SK-N-MC (cell line): Measurements from ENCODE around the gene GNG2.

ENCODE experiments used
- EZH2 ChIP-seq: fragments of 200-600 bp; sonication (generic); IDR thresholded peaks from one replicate; pipeline ENCODE4 v1.6.1; 2017; ENCODE audit warnings: antibody characterized with exemption
- POLR2AphosphoS5 ChIP-seq: IDR thresholded peaks from 2 replicates; pipeline ENCODE4 v1.6.1; 2012; ENCODE audit warnings: mild to moderate bottlenecking, low read depth, low read length, borderline replicate concordance

DNA sequence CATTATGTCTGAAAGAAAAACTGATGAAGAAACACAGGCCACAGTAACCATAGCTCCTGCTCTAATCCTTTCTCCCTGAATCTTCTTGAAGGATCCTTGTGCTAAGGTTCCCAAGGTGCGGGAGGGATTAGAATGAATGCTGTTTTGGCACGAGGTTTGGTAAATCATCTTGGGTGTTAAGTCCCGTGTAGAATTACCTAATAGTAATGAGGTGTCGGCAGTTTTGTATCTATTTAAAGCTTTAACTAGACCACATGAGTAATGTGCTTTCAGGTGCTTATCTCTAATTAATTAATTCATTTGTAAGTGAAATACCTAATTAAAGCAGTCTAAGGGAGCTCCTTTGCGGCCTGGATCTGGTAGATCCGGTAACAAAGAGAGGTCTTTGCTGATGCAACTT is 53.9 kb downstream of the GNG2 start:
- no peak for TF ChIP-seq POLR2AphosphoS5
- TF ChIP-seq EZH2: no peak
